Skin of body (tissue), 2 donors: ENCODE measurements around the gene SPN. TPM values are rescaled to one million over a fixed set of nuclear protein-coding genes. Genes with fewer than 3 reads are reported as not detected.
A peak's percentile ranks its signal among the peaks of the same experiment; 100 is the strongest.
"Not testable (repeated sequence)": the region's sequence is repeated elsewhere in the genome, so short reads cannot be mapped to it uniquely, and the experiment has no call there.

Experiments used
- DNase-seq: peaks from one replicate; lab custom pipeline; 2025; lab: John Stamatoyannopoulos, UW
- total RNA-seq: library from RNA; depleted of rRNA; stranded (reverse); fragments of >200 nt; gene quantifications from one replicate; pipeline ENCODE4 v1.2.3, GENCODE V29; 2014

SPN gene
- total RNA-seq = 2.8 TPM

GRCh38 chr16:29663016-29663806, at the start of gene SPN:
TSS of gene SPN (plus strand) at chr16:29663247. CDS start at chr16:29663729, 482 bp downstream.
- no peak for DNase-seq

GRCh38 chr16:29613307-29614057, 49.6 kb upstream of the SPN start:
- peak; percentile 44 for DNase-seq

- DNase-seq = not testable (repeated sequence)
Measured at GRCh38 chr16:29614691-29615314, 48.2 kb upstream of the SPN start.

- not testable (repeated sequence) for DNase-seq
Measured at GRCh38 chr16:29616127-29616526, 46.9 kb upstream of the SPN start.

- DNase-seq = not testable (repeated sequence)
Measured at GRCh38 chr16:29620591-29620990, 42.5 kb upstream of the SPN start.

- DNase-seq = not testable (repeated sequence)
Measured at GRCh38 chr16:29622738-29623137, 40.3 kb upstream of the SPN start.

GRCh38 chr16:29623253-29623652, 39.8 kb upstream of the SPN start:
- DNase-seq = not testable (repeated sequence)

GRCh38 chr16:29625114-29625513, 37.9 kb upstream of the SPN start:
- DNase-seq = not testable (repeated sequence)

GRCh38 chr16:29626778-29627331, 36.2 kb upstream of the SPN start:
- not testable (repeated sequence) for DNase-seq

- not testable (repeated sequence) for DNase-seq
Measured at GRCh38 chr16:29627661-29628075, 35.4 kb upstream of the SPN start.

- DNase-seq = not testable (repeated sequence)
Measured at GRCh38 chr16:29628707-29629106, 34.3 kb upstream of the SPN start.

GRCh38 chr16:29629318-29629717, 33.7 kb upstream of the SPN start:
- not testable (repeated sequence) for DNase-seq

- DNase-seq = not testable (repeated sequence)
Measured at GRCh38 chr16:29631658-29632057, 31.4 kb upstream of the SPN start.

- not testable (repeated sequence) for DNase-seq
Measured at GRCh38 chr16:29635902-29636301, 27.1 kb upstream of the SPN start.

- DNase-seq = not testable (repeated sequence)
Measured at GRCh38 chr16:29636368-29636767, 26.7 kb upstream of the SPN start.

- not testable (repeated sequence) for DNase-seq
Measured at GRCh38 chr16:29638751-29639150, 24.3 kb upstream of the SPN start.

- DNase-seq = no peak
Measured at GRCh38 chr16:29641561-29641960, 21.5 kb upstream of the SPN start.

GRCh38 chr16:29643596-29643995, 19.5 kb upstream of the SPN start:
- no peak for DNase-seq

- DNase-seq = no peak
Measured at GRCh38 chr16:29644338-29644857, 18.6 kb upstream of the SPN start.

- DNase-seq = no peak
Measured at GRCh38 chr16:29644973-29645693, 17.9 kb upstream of the SPN start.
